HEK293 (cell line): ENCODE data around the gene ZMYND15.

Experiments
- GFI1B ChIP-seq: fragments of 450-650 bp; formaldehyde crosslinking; IDR thresholded peaks from 2 replicates; pipeline ENCODE4 v1.5.1; 2016; ENCODE audit warnings: missing biosample characterization, missing genetic modification characterization
- GLI2 ChIP-seq: fragments of 450-650 bp; formaldehyde crosslinking; IDR thresholded peaks from 2 replicates; pipeline ENCODE4; 2017; ENCODE audit warnings: missing biosample characterization, missing genetic modification characterization, low read depth, borderline replicate concordance
- HOXD13 ChIP-seq: sonication (generic); formaldehyde crosslinking; IDR thresholded peaks from 2 replicates; pipeline ENCODE4 v1.8.0; 2022; ENCODE audit warnings: missing genetic modification reagents, borderline replicate concordance
- PATZ1 ChIP-seq: fragments of 450-650 bp; formaldehyde crosslinking; IDR thresholded peaks from 2 replicates; pipeline ENCODE4 v1.5.1; 2016; ENCODE audit warnings: missing biosample characterization, missing genetic modification characterization
- PRDM6 ChIP-seq: fragments of 450-650 bp; formaldehyde crosslinking; IDR thresholded peaks from 2 replicates; pipeline ENCODE4 v1.5.1; 2017; ENCODE audit warnings: missing biosample characterization, missing genetic modification characterization
- SCRT1 ChIP-seq: fragments of 450-650 bp; formaldehyde crosslinking; IDR thresholded peaks from 2 replicates; pipeline ENCODE4 v1.5.1; 2016; ENCODE audit warnings: missing biosample characterization, missing genetic modification characterization, borderline replicate concordance
- SCRT2 ChIP-seq: fragments of 450-650 bp; formaldehyde crosslinking; IDR thresholded peaks from 2 replicates; pipeline ENCODE4 v1.5.1; 2016; ENCODE audit warnings: missing biosample characterization, missing genetic modification characterization
- SP2 ChIP-seq: fragments of 450-650 bp; formaldehyde crosslinking; IDR thresholded peaks from 2 replicates; pipeline ENCODE4 v1.5.1; 2016; ENCODE audit warnings: missing biosample characterization, missing genetic modification characterization
- SP3 ChIP-seq: fragments of 450-650 bp; formaldehyde crosslinking; IDR thresholded peaks from 2 replicates; pipeline ENCODE4 v1.5.1; 2016; ENCODE audit warnings: missing biosample characterization, missing genetic modification characterization
- ZBTB17 ChIP-seq: fragments of 450-650 bp; formaldehyde crosslinking; IDR thresholded peaks from 2 replicates; pipeline ENCODE4 v1.5.1; 2016; ENCODE audit warnings: missing biosample characterization, missing genetic modification characterization
- ZBTB7A ChIP-seq: fragments of 450-650 bp; formaldehyde crosslinking; IDR thresholded peaks from 2 replicates; pipeline ENCODE4 v1.5.1; 2016; ENCODE audit warnings: low read depth, missing biosample characterization, missing genetic modification characterization
- ZFP69B ChIP-seq: fragments of 450-650 bp; formaldehyde crosslinking; IDR thresholded peaks from 2 replicates; pipeline ENCODE4 v1.5.1; 2016; ENCODE audit warnings: missing biosample characterization, missing genetic modification characterization
- ZNF112 ChIP-seq: fragments of 450-650 bp; formaldehyde crosslinking; IDR thresholded peaks from 2 replicates; pipeline ENCODE4 v1.5.0; 2017; ENCODE audit warnings: missing biosample characterization, missing genetic modification characterization
- ZNF133 ChIP-seq: fragments of 450-650 bp; formaldehyde crosslinking; IDR thresholded peaks from 2 replicates; pipeline ENCODE4 v1.5.1; 2016; ENCODE audit warnings: missing biosample characterization, missing genetic modification characterization
- ZNF146 ChIP-seq: fragments of 450-650 bp; formaldehyde crosslinking; IDR thresholded peaks from 2 replicates; pipeline ENCODE4 v1.5.1; 2016; ENCODE audit warnings: missing biosample characterization, missing genetic modification characterization
- ZNF157 ChIP-seq: fragments of 450-650 bp; formaldehyde crosslinking; IDR thresholded peaks from 2 replicates; pipeline ENCODE4 v1.5.1; 2016; ENCODE audit warnings: missing biosample characterization, missing genetic modification characterization
- ZNF175 ChIP-seq: fragments of 450-650 bp; formaldehyde crosslinking; IDR thresholded peaks from 2 replicates; pipeline ENCODE4 v1.5.1; 2016; ENCODE audit warnings: missing biosample characterization, missing genetic modification characterization
- ZNF211 ChIP-seq: fragments of 450-650 bp; formaldehyde crosslinking; IDR thresholded peaks from 2 replicates; pipeline ENCODE4 v1.5.1; 2016; ENCODE audit warnings: low read depth, missing biosample characterization, missing genetic modification characterization
- ZNF214 ChIP-seq: fragments of 450-650 bp; formaldehyde crosslinking; IDR thresholded peaks from 2 replicates; pipeline ENCODE4 v1.5.1; 2017; ENCODE audit warnings: missing biosample characterization, mild to moderate bottlenecking, missing genetic modification characterization, borderline replicate concordance
- ZNF23 ChIP-seq: fragments of 450-650 bp; formaldehyde crosslinking; IDR thresholded peaks from 2 replicates; pipeline ENCODE4 v1.5.1; 2016; ENCODE audit warnings: missing biosample characterization, missing genetic modification characterization, borderline replicate concordance
- ZNF239 ChIP-seq: fragments of 450-650 bp; formaldehyde crosslinking; IDR thresholded peaks from 2 replicates; pipeline ENCODE4 v1.5.1; 2016; ENCODE audit warnings: missing biosample characterization, missing genetic modification characterization
- ZNF24 ChIP-seq: fragments of 450-650 bp; formaldehyde crosslinking; IDR thresholded peaks from 2 replicates; pipeline ENCODE4 v1.5.1; 2016; ENCODE audit warnings: missing biosample characterization, missing genetic modification characterization
- ZNF366 ChIP-seq: fragments of 450-650 bp; formaldehyde crosslinking; conservative IDR thresholded peaks from 2 replicates; pipeline ENCODE4 v1.5.1; 2016; ENCODE audit warnings: missing biosample characterization, missing genetic modification characterization
- ZNF391 ChIP-seq: fragments of 450-650 bp; formaldehyde crosslinking; IDR thresholded peaks from 2 replicates; pipeline ENCODE4 v1.5.1; 2016; ENCODE audit warnings: low read depth, missing biosample characterization, missing genetic modification characterization, borderline replicate concordance
- ZNF473 ChIP-seq: fragments of 450-650 bp; formaldehyde crosslinking; IDR thresholded peaks from 2 replicates; pipeline ENCODE4 v1.5.1; 2017; ENCODE audit warnings: missing biosample characterization, missing genetic modification characterization
- ZNF544 ChIP-seq: fragments of 450-650 bp; formaldehyde crosslinking; IDR thresholded peaks from 2 replicates; pipeline ENCODE4 v1.5.0; 2017; ENCODE audit warnings: missing biosample characterization, missing genetic modification characterization
- ZNF555 ChIP-seq: fragments of 450-650 bp; formaldehyde crosslinking; conservative IDR thresholded peaks from 2 replicates; pipeline ENCODE4 v1.5.1; 2017; ENCODE audit warnings: missing biosample characterization, mild to moderate bottlenecking, missing genetic modification characterization, inconsistent platforms
- ZNF585B ChIP-seq: fragments of 450-650 bp; formaldehyde crosslinking; IDR thresholded peaks from 2 replicates; pipeline ENCODE4 v1.5.1; 2016; ENCODE audit warnings: missing biosample characterization, missing genetic modification characterization
- ZNF623 ChIP-seq: fragments of 450-650 bp; formaldehyde crosslinking; IDR thresholded peaks from 2 replicates; pipeline ENCODE4 v1.5.1; 2016; ENCODE audit warnings: missing biosample characterization, missing genetic modification characterization
- ZNF626 ChIP-seq: fragments of 450-650 bp; sonication (Bioruptor Pico); formaldehyde crosslinking; IDR thresholded peaks from 2 replicates; pipeline ENCODE4 v1.5.1; 2018; ENCODE audit warnings: missing biosample characterization, missing genetic modification characterization, inconsistent platforms
- ZNF654 ChIP-seq: fragments of 450-650 bp; formaldehyde crosslinking; IDR thresholded peaks from 2 replicates; pipeline ENCODE4 v1.5.1; 2016; ENCODE audit warnings: low read depth, missing biosample characterization, missing genetic modification characterization
- ZNF692 ChIP-seq: fragments of 450-650 bp; formaldehyde crosslinking; IDR thresholded peaks from 2 replicates; pipeline ENCODE4 v1.5.1; 2016; ENCODE audit warnings: missing biosample characterization, missing genetic modification characterization
- TF ChIP-seq, protein P1 (sequence below): fragments of 450-650 bp; formaldehyde crosslinking; IDR thresholded peaks from 2 replicates; pipeline ENCODE4 v1.5.1; 2017; ENCODE audit warnings: missing biosample characterization, missing genetic modification characterization

ZMYND15 gene

GRCh38 chr17:4789951-4790704 lies 50.5 kb downstream of the ZMYND15 start (continued):
- TF ChIP-seq ZNF366 (tag by site-specific recombination) (peak; percentile 96), ZNF473 (tag by site-specific recombination) (no peak), ZNF623 (no peak), PRDM6 (tag by site-specific recombination) (no peak), SCRT2 (tag by site-specific recombination) (no peak), SCRT1 (no peak), ZNF214 (tag by site-specific recombination) (no peak), ZNF23 (tag by site-specific recombination) (no peak), SP2 (tag by site-specific recombination) (peak; percentile 66), ZNF555 (tag by site-specific recombination) (no peak), ZFP69B (tag by site-specific recombination) (no peak; the same call in 1 of the 2 replicates), ZNF133 (tag by site-specific recombination) (no peak), ZNF157 (no peak), ZNF626 (tag by site-specific recombination) (no peak; the same call in 1 of the 2 replicates), GFI1B (no peak), ZNF112 (tag by site-specific recombination) (no peak), ZBTB7A (no peak), HOXD13 (CRISPR knock-in tag) (no peak), ZNF544 (tag by site-specific recombination) (no peak), ZNF146 (tag by site-specific recombination) (no peak), ZBTB17 (no peak), SP3 (tag by site-specific recombination) (peak; percentile 48), ZNF211 (tag by site-specific recombination) (no peak), ZNF654 (tag by site-specific recombination) (no peak), GLI2 (no peak), ZNF692 (tag by site-specific recombination) (peak; percentile 72; the same call in 1 of the 2 replicates), ZNF175 (tag by site-specific recombination) (no peak), ZNF239 (tag by site-specific recombination) (no peak), ZNF585B (tag by site-specific recombination) (no peak), ZNF24 (tag by site-specific recombination) (no peak), PATZ1 (peak; percentile 45; the same call in 1 of the 2 replicates), ZNF391 (tag by site-specific recombination) (0 out of 2 replicates have a peak, but pooled peaks have one; percentile 27)
- TF ChIP-seq, protein P1, sequence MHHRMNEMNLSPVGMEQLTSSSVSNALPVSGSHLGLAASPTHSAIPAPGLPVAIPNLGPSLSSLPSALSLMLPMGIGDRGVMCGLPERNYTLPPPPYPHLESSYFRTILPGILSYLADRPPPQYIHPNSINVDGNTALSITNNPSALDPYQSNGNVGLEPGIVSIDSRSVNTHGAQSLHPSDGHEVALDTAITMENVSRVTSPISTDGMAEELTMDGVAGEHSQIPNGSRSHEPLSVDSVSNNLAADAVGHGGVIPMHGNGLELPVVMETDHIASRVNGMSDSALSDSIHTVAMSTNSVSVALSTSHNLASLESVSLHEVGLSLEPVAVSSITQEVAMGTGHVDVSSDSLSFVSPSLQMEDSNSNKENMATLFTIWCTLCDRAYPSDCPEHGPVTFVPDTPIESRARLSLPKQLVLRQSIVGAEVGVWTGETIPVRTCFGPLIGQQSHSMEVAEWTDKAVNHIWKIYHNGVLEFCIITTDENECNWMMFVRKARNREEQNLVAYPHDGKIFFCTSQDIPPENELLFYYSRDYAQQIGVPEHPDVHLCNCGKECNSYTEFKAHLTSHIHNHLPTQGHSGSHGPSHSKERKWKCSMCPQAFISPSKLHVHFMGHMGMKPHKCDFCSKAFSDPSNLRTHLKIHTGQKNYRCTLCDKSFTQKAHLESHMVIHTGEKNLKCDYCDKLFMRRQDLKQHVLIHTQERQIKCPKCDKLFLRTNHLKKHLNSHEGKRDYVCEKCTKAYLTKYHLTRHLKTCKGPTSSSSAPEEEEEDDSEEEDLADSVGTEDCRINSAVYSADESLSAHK, result no peak
